ENCODE measurements around the gene ADGRB2. TPM values are rescaled to one million over a fixed set of nuclear protein-coding genes. Genes with fewer than 3 reads are reported as not detected.

ADGRB2 gene
- total RNA-seq, 2 experiments from 2014 or later: 0.54 to 0.56 TPM

- ChIA-PET POLR2A (interaction anchor here (0.8 to 1.2 kb wide), 2 partner anchors 14 to 33 kb away, joined by 3 to 4 read pairs; no protein-coding TSS in a partner anchor), CTCF (interaction anchor here (1.0 to 14.2 kb wide), 5 partner anchors 20 to 220 kb away, joined by 3 to 129 read pairs (median 4); no protein-coding TSS in a partner anchor)
- H3K4me3 Mint-ChIP-seq: no peak overlapping the region
- ATAC-seq (no peak), DNase-seq (no peak)
- H3K4me1 Mint-ChIP-seq (ENCODE audit: low read depth): peaks cover 35% of the 10 kb centered on the region
- H3K36me3 Mint-ChIP-seq (ENCODE audit: low read depth): no peaks in the 10 kb centered on the region
- intact Hi-C loops (cut with micrococcal nuclease): loop anchor here (2.0 to 10.0 kb wide), 2 partner anchors 23 to 51 kb away; no protein-coding TSS in a partner anchor
- H3K27me3 Mint-ChIP-seq: peaks cover 25% of the 10 kb centered on the region
- no peaks in the 10 kb centered on the region for H3K9me3 Mint-ChIP-seq
- no peak for TF ChIP-seq CTCF (IDR thresholded peaks at IDR 0.05)
- H3K27ac Mint-ChIP-seq: no peak overlapping the region
Observed at GRCh38 chr1:31765516-31765915, 1.4 kb upstream of the ADGRB2 start.

- ChIA-PET CTCF (interaction anchor here (1.1 to 14.2 kb wide), 5 partner anchors 13 to 221 kb away, joined by 4 to 129 read pairs (median 9); no protein-coding TSS in a partner anchor), POLR2A (interaction anchor here (1.2 kb wide), 1 partner anchor 34 kb away, joined by 3 read pairs; no protein-coding TSS in a partner anchor)
- intact Hi-C loops (cut with micrococcal nuclease): loop anchor here (2.0 to 10.0 kb wide), 2 partner anchors 24 to 50 kb away; no protein-coding TSS in a partner anchor
- Mint-ChIP-seq H3K9me3 (no peaks in the 10 kb centered on the region), H3K4me3 (no peak overlapping the region), H3K4me1 (ENCODE audit: low read depth) (peaks cover 32% of the 10 kb centered on the region), H3K36me3 (ENCODE audit: low read depth) (no peaks in the 10 kb centered on the region), H3K27me3 (peaks cover 27% of the 10 kb centered on the region), H3K27ac (no peak overlapping the region)
- ATAC-seq (no peak), DNase-seq (peak; percentile 64)
- no peak for TF ChIP-seq CTCF (IDR thresholded peaks at IDR 0.05)
Observed at GRCh38 chr1:31765041-31765467, 914 bp upstream of the ADGRB2 start.

DNA sequence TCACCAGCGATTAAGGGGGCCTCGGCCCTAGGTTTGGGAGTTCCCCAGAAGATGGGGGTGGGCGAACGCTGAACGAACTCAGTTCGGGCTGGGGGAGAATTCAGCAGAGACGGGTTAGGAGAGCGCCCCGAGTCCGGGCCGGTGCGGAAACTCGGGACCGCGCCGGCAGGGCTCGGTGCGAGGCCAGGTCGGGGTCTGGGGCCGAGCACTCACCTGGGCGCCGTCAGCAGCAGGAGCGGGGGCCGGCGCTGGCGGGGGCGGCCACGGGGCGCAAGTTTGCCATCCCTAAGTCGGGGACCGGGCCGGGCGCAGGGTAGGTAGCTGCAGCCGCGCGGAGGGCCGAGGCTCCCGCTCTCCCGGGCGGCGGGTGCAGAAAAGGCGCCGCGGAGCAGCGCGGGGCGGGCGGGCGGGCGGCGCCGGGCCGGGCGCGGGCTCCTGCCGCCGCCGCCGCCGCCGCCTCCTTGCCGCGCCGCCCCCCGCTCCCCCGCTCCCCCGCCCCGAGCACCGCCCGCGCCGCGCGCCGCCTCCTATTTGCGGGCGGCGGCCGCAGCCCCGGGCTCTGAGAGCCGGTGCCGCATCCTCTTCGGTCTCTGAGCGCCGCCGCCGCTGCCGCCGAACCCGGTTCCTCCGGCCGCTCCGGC is 349 bp downstream of the ADGRB2 start:
- Mint-ChIP-seq H3K4me1 (ENCODE audit: low read depth) (peaks cover 23% of the 10 kb centered on the region), H3K27ac (no peak overlapping the region), H3K27me3 (peaks cover 27% of the 10 kb centered on the region), H3K4me3 (peak overlapping the region; percentile 64), H3K9me3 (no peaks in the 10 kb centered on the region), H3K36me3 (ENCODE audit: low read depth) (no peaks in the 10 kb centered on the region)
- CTCF ChIA-PET: interaction anchor here (0.8 to 14.2 kb wide), 7 partner anchors 12 to 344 kb away, joined by 3 to 129 read pairs (median 7); partner anchors contain the start of gene KPNA6
- intact Hi-C loops (cut with micrococcal nuclease): loop anchor here (2.0 to 10.0 kb wide), 2 partner anchors 25 to 49 kb away; no protein-coding TSS in a partner anchor
- DNase-seq (no peak), ATAC-seq (no peak)
- POLR2A ChIA-PET: interaction anchor here (0.5 to 3.4 kb wide), 6 partner anchors 9 to 448 kb away, joined by 3 to 14 read pairs (median 4); no protein-coding TSS in a partner anchor
- TF ChIP-seq CTCF (IDR thresholded peaks at IDR 0.05): no peak

- H3K4me1 Mint-ChIP-seq (ENCODE audit: low read depth): peaks cover 22% of the 10 kb centered on the region
- ATAC-seq (peak; percentile 55), DNase-seq (peak; percentile 74)
- peaks cover 27% of the 10 kb centered on the region for H3K27me3 Mint-ChIP-seq
- no peak overlapping the region for H3K27ac Mint-ChIP-seq
- CTCF ChIA-PET: interaction anchor here (0.8 to 14.2 kb wide), 10 partner anchors 11 to 345 kb away, joined by 3 to 129 read pairs (median 4); partner anchors contain the start of gene KPNA6
- peak overlapping the region; percentile 64 for H3K4me3 Mint-ChIP-seq
- no peaks in the 10 kb centered on the region for H3K9me3 Mint-ChIP-seq
- peak; percentile 83 for TF ChIP-seq CTCF (IDR thresholded peaks at IDR 0.05)
- POLR2A ChIA-PET: interaction anchor here (0.5 to 3.4 kb wide), 7 partner anchors 10 to 447 kb away, joined by 3 to 14 read pairs (median 3); no protein-coding TSS in a partner anchor
- intact Hi-C loops (cut with micrococcal nuclease): loop anchor here (10.0 kb wide), 1 partner anchor 48 kb away; no protein-coding TSS in a partner anchor
- no peaks in the 10 kb centered on the region for H3K36me3 Mint-ChIP-seq (ENCODE audit: low read depth)
Observed at GRCh38 chr1:31762726-31763670, 1.1 kb downstream of the ADGRB2 start.
